WTC11 (cell line): Measurements from ENCODE around the gene IRGM. TPM values are rescaled to one million over a fixed set of nuclear protein-coding genes. Genes with fewer than 3 reads are reported as not detected.
"Not testable (repeated sequence)": the region's sequence is repeated elsewhere in the genome, so short reads cannot be mapped to it uniquely, and the experiment has no call there.

Experiments used
- ATAC-seq: fragments of 200-7000 bp; cut with Tn5 transposase; 2 replicates; pipeline ENCODE4 v1.10.0; 2021; ENCODE audit warnings: mild to moderate bottlenecking, moderate library complexity
- CTCF ChIA-PET: fragments of 300-600 bp; sonication (Branson Sonifier 250); formaldehyde crosslinking; loops from one replicate; lab custom pipeline; 2021; ENCODE audit warnings: antibody characterized with exemption; lab: Charles Lee
- POLR2A ChIA-PET: fragments of 350-600 bp; sonication (Branson Sonifier 250); formaldehyde crosslinking; loops from one replicate; lab custom pipeline; 2021; ENCODE audit warnings: antibody characterized with exemption; lab: Charles Lee
- DNase-seq: peaks from one replicate; pipeline ENCODE4 v3.0.0; 2021; ENCODE audit warnings: low spot score
- H3K27ac Mint-ChIP-seq: 2 replicates; pipeline ENCODE4 v1.8.0; 2021; ENCODE audit warnings: mixed read lengths
- H3K27me3 Mint-ChIP-seq: 2 replicates; pipeline ENCODE4 v1.8.0; 2021; ENCODE audit warnings: low read depth, mild to moderate bottlenecking, moderate library complexity, mixed read lengths
- H3K36me3 Mint-ChIP-seq: 2 replicates; pipeline ENCODE4 v1.8.0; 2021; ENCODE audit warnings: mixed read lengths
- H3K4me1 Mint-ChIP-seq: 2 replicates; pipeline ENCODE4 v1.8.0; 2022; ENCODE audit warnings: mixed read lengths
- H3K4me3 Mint-ChIP-seq: 2 replicates; pipeline ENCODE4 v1.8.0; 2021; ENCODE audit warnings: mild to moderate bottlenecking, moderate library complexity, mixed read lengths
- H3K9me3 Mint-ChIP-seq: 2 replicates; pipeline ENCODE4 v1.8.0; 2021; ENCODE audit warnings: mixed read lengths
- ATF1 ChIP-seq: sonication (generic); formaldehyde crosslinking; IDR thresholded peaks from 2 replicates; pipeline ENCODE4 v1.8.1; 2023; ENCODE audit warnings: mild to moderate bottlenecking, moderate library complexity, missing genetic modification reagents
- CBFB ChIP-seq: sonication (generic); formaldehyde crosslinking; IDR thresholded peaks from 2 replicates; pipeline ENCODE4 v1.8.1; 2022; ENCODE audit warnings: mild to moderate bottlenecking, low read depth, missing genetic modification reagents
- CDX4 ChIP-seq: fragments of 250-450 bp; sonication (Bioruptor Pico); IDR thresholded peaks from 2 replicates; pipeline ENCODE4 v1.9.0; 2021; ENCODE audit warnings: moderate library complexity, mild to moderate bottlenecking, inconsistent platforms, borderline replicate concordance
- GRHL2 ChIP-seq: fragments of 250-450 bp; sonication (Bioruptor Pico); IDR thresholded peaks from 2 replicates; pipeline ENCODE4 v1.8.0; 2022; ENCODE audit warnings: mild to moderate bottlenecking, moderate library complexity; ENCODE audit not compliant: insufficient replicate concordance, severe bottlenecking
- GTF2I ChIP-seq: fragments of 250-450 bp; sonication (Bioruptor Pico); conservative IDR thresholded peaks from 2 replicates; pipeline ENCODE4 v1.4.0; 2021; ENCODE audit warnings: mild to moderate bottlenecking
- HMGA2 ChIP-seq: fragments of 250-450 bp; sonication (Bioruptor Pico); IDR thresholded peaks from 2 replicates; pipeline ENCODE4 v1.4.0; 2021; ENCODE audit warnings: mild to moderate bottlenecking, moderate library complexity
- IRF2 ChIP-seq: sonication (generic); formaldehyde crosslinking; IDR thresholded peaks from 2 replicates; pipeline ENCODE4 v1.8.0; 2022; ENCODE audit warnings: low read depth, missing genetic modification reagents, borderline replicate concordance
- JAZF1 ChIP-seq: fragments of 250-450 bp; sonication (Bioruptor Pico); IDR thresholded peaks from 2 replicates; pipeline ENCODE4 v1.9.0; 2021; ENCODE audit warnings: moderate library complexity, mild to moderate bottlenecking, inconsistent platforms
- JUN ChIP-seq: sonication (generic); formaldehyde crosslinking; IDR thresholded peaks from 2 replicates; pipeline ENCODE4 v1.8.0; 2023; ENCODE audit warnings: mild to moderate bottlenecking, missing genetic modification reagents
- NFATC4 ChIP-seq: fragments of 250-450 bp; sonication (Bioruptor Pico); IDR thresholded peaks from 2 replicates; pipeline ENCODE4 v1.9.0; 2021; ENCODE audit warnings: mild to moderate bottlenecking
- NFYB ChIP-seq: sonication (generic); formaldehyde crosslinking; conservative IDR thresholded peaks from 2 replicates; pipeline ENCODE4 v1.8.0; 2022; ENCODE audit warnings: low read depth, missing genetic modification reagents
- NR2C2 ChIP-seq: sonication (generic); formaldehyde crosslinking; IDR thresholded peaks from 2 replicates; pipeline ENCODE4 v1.8.0; 2022; ENCODE audit warnings: mild to moderate bottlenecking, missing genetic modification reagents
- SMAD3 ChIP-seq: sonication (generic); formaldehyde crosslinking; IDR thresholded peaks from 2 replicates; pipeline ENCODE4 v1.8.0; 2022; ENCODE audit warnings: missing genetic modification reagents, mild to moderate bottlenecking, borderline replicate concordance
- TEAD4 ChIP-seq: sonication (generic); formaldehyde crosslinking; IDR thresholded peaks from 2 replicates; pipeline ENCODE4 v1.8.0; 2022; ENCODE audit warnings: mild to moderate bottlenecking, missing genetic modification reagents
- TP53 ChIP-seq: sonication (generic); formaldehyde crosslinking; IDR thresholded peaks from 2 replicates; pipeline ENCODE4 v1.8.1; 2023; ENCODE audit warnings: mild to moderate bottlenecking, missing genetic modification reagents
- ZNF121 ChIP-seq: sonication (generic); formaldehyde crosslinking; IDR thresholded peaks from 2 replicates; pipeline ENCODE4 v1.8.0; 2023; ENCODE audit warnings: missing genetic modification reagents
- ZNF232 ChIP-seq: sonication (generic); formaldehyde crosslinking; IDR thresholded peaks from 2 replicates; pipeline ENCODE4 v1.8.0; 2022; ENCODE audit warnings: mild to moderate bottlenecking, missing genetic modification reagents
- ZNF263 ChIP-seq: sonication (generic); formaldehyde crosslinking; IDR thresholded peaks from 2 replicates; pipeline ENCODE4 v1.8.1; 2022; ENCODE audit warnings: low read depth, mild to moderate bottlenecking, moderate library complexity, missing genetic modification reagents
- ZNF281 ChIP-seq: sonication (generic); formaldehyde crosslinking; IDR thresholded peaks from 2 replicates; pipeline ENCODE4 v1.8.0; 2023; ENCODE audit warnings: mild to moderate bottlenecking, missing genetic modification reagents
- ZNF671 ChIP-seq: fragments of 250-450 bp; sonication (Bioruptor Pico); IDR thresholded peaks from 2 replicates; pipeline ENCODE4 v1.8.0; 2021; ENCODE audit warnings: mild to moderate bottlenecking
- total RNA-seq: library from RNA; stranded (reverse); gene quantifications from 3 replicates; pipeline ENCODE4 v1.2.3, GENCODE V29; 2021
- TF ChIP-seq, protein P1 (sequence below): fragments of 250-450 bp; sonication (Bioruptor Pico); IDR thresholded peaks from 2 replicates; pipeline ENCODE4 v1.9.0; 2021; ENCODE audit warnings: mild to moderate bottlenecking
- TF ChIP-seq, protein P2 (sequence below): sonication (generic); formaldehyde crosslinking; IDR thresholded peaks from 2 replicates; pipeline ENCODE4 v1.8.0; 2023; ENCODE audit warnings: missing genetic modification reagents, mild to moderate bottlenecking, borderline replicate concordance

The IRGM gene
- total RNA-seq, 1 experiment from 2014 or later = 0.31 TPM

DNA sequence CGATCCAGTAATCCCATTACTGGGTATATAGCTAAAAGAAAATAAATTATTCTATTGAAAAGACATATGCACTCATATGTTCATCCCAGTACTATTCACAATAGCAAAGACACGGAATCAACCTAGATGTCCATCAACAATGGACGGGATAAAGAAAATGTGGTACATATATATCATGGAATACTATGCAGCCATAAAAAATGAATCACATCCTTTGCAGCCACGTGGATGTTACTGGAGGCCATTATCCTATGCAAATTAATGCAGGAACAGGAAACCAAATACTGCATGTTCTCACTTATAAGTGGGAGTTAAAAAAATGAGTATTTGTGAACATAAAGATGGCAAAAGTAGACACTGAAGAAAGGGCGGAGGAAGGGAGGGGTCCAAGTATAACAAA is 16.6 kb upstream of the IRGM start (continued):
- no peak for TF ChIP-seq ZNF281 (CRISPR knock-in tag)

GRCh38 chr5:150831821-150832220 is 14.5 kb upstream of the IRGM start:
- H3K36me3 Mint-ChIP-seq, POLR2A ChIA-PET, ATAC-seq, H3K27me3 Mint-ChIP-seq, CTCF ChIA-PET, H3K4me1 Mint-ChIP-seq, DNase-seq, H3K4me3 Mint-ChIP-seq, H3K27ac Mint-ChIP-seq: not testable (repeated sequence)
- peaks cover 27% of the 10 kb centered on the region for H3K9me3 Mint-ChIP-seq

GRCh38 chr5:150836064-150836463 is 10.3 kb upstream of the IRGM start:
- ChIA-PET CTCF (interaction anchor here (0.6 to 1.4 kb wide), 3 partner anchors 100 to 216 kb away, joined by 3 to 4 read pairs (median 3); no protein-coding TSS in a partner anchor), POLR2A (no interaction called here)
- peaks cover 4% of the 10 kb centered on the region; the same call in 1 of the 2 replicates for H3K4me1 Mint-ChIP-seq
- ATAC-seq = no peak
- H3K9me3 Mint-ChIP-seq = peaks cover 16% of the 10 kb centered on the region
- no peak overlapping the region for H3K27ac Mint-ChIP-seq
- DNase-seq = no peak
- no peak overlapping the region for H3K4me3 Mint-ChIP-seq
- H3K27me3 Mint-ChIP-seq = no peaks in the 10 kb centered on the region; the same call in 1 of the 2 replicates
- peaks cover under 1% of the 10 kb centered on the region; the same call in 1 of the 2 replicates for H3K36me3 Mint-ChIP-seq
- TF ChIP-seq GTF2I (CRISPR knock-in tag) (no peak), JAZF1 (CRISPR knock-in tag) (no peak), HMGA2 (CRISPR knock-in tag) (no peak), TEAD4 (no peak), ATF1 (CRISPR knock-in tag) (no peak), NFATC4 (CRISPR knock-in tag) (no peak), SMAD3 (CRISPR knock-in tag) (no peak), ZNF232 (CRISPR knock-in tag) (no peak), CDX4 (CRISPR knock-in tag) (no peak)
- TF ChIP-seq, protein P1, sequence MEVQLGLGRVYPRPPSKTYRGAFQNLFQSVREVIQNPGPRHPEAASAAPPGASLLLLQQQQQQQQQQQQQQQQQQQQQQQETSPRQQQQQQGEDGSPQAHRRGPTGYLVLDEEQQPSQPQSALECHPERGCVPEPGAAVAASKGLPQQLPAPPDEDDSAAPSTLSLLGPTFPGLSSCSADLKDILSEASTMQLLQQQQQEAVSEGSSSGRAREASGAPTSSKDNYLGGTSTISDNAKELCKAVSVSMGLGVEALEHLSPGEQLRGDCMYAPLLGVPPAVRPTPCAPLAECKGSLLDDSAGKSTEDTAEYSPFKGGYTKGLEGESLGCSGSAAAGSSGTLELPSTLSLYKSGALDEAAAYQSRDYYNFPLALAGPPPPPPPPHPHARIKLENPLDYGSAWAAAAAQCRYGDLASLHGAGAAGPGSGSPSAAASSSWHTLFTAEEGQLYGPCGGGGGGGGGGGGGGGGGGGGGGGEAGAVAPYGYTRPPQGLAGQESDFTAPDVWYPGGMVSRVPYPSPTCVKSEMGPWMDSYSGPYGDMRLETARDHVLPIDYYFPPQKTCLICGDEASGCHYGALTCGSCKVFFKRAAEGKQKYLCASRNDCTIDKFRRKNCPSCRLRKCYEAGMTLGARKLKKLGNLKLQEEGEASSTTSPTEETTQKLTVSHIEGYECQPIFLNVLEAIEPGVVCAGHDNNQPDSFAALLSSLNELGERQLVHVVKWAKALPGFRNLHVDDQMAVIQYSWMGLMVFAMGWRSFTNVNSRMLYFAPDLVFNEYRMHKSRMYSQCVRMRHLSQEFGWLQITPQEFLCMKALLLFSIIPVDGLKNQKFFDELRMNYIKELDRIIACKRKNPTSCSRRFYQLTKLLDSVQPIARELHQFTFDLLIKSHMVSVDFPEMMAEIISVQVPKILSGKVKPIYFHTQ (CRISPR knock-in tag) = no peak

DNA sequence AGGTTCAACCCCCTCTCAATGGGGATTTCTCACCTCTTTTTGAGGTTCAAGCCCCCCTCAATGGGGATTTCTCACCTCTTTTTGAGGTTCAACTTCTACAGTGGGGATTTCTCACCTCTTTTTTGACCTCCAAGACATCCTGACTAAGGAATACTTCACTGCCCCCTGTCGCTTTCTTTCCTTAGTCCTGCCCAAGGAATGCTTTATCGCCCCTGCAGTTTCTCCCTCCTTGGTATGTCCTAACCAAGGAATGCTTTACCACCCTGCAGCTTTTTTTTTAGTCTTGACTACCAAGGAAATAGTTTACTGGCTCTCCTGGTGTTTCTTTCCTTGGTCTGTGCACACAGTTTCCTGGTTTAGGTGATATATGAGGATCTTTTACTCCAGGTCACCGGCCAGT is 9.6 kb upstream of the IRGM start:
- Mint-ChIP-seq H3K4me1 (peaks cover 4% of the 10 kb centered on the region; the same call in 1 of the 2 replicates), H3K36me3 (no peaks in the 10 kb centered on the region), H3K27ac (no peak overlapping the region), H3K4me3 (no peak overlapping the region), H3K27me3 (no peaks in the 10 kb centered on the region; the same call in 1 of the 2 replicates), H3K9me3 (peaks cover 14% of the 10 kb centered on the region)
- CTCF ChIA-PET = interaction anchor here (0.7 to 1.4 kb wide), 2 partner anchors 101 to 166 kb away, joined by 3 read pairs; no protein-coding TSS in a partner anchor
- peak; percentile 60 for ATAC-seq
- DNase-seq = no peak
- POLR2A ChIA-PET = no interaction called here
- TF ChIP-seq GRHL2 (CRISPR knock-in tag) (no peak), ZNF121 (CRISPR knock-in tag) (no peak), TP53 (CRISPR knock-in tag) (no peak), NR2C2 (CRISPR knock-in tag) (no peak), JUN (CRISPR knock-in tag) (no peak), NFYB (CRISPR knock-in tag) (no peak), ZNF671 (CRISPR knock-in tag) (no peak), IRF2 (CRISPR knock-in tag) (no peak), ZNF263 (CRISPR knock-in tag) (no peak), CBFB (CRISPR knock-in tag) (no peak)
- TF ChIP-seq, protein P2, sequence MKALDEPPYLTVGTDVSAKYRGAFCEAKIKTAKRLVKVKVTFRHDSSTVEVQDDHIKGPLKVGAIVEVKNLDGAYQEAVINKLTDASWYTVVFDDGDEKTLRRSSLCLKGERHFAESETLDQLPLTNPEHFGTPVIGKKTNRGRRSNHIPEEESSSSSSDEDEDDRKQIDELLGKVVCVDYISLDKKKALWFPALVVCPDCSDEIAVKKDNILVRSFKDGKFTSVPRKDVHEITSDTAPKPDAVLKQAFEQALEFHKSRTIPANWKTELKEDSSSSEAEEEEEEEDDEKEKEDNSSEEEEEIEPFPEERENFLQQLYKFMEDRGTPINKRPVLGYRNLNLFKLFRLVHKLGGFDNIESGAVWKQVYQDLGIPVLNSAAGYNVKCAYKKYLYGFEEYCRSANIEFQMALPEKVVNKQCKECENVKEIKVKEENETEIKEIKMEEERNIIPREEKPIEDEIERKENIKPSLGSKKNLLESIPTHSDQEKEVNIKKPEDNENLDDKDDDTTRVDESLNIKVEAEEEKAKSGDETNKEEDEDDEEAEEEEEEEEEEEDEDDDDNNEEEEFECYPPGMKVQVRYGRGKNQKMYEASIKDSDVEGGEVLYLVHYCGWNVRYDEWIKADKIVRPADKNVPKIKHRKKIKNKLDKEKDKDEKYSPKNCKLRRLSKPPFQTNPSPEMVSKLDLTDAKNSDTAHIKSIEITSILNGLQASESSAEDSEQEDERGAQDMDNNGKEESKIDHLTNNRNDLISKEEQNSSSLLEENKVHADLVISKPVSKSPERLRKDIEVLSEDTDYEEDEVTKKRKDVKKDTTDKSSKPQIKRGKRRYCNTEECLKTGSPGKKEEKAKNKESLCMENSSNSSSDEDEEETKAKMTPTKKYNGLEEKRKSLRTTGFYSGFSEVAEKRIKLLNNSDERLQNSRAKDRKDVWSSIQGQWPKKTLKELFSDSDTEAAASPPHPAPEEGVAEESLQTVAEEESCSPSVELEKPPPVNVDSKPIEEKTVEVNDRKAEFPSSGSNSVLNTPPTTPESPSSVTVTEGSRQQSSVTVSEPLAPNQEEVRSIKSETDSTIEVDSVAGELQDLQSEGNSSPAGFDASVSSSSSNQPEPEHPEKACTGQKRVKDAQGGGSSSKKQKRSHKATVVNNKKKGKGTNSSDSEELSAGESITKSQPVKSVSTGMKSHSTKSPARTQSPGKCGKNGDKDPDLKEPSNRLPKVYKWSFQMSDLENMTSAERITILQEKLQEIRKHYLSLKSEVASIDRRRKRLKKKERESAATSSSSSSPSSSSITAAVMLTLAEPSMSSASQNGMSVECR (CRISPR knock-in tag) = no peak
